Activated CD8-positive, alpha-beta T cell treated with anti-CD3 and anti-CD28 coated beads, Interleukin-2, amount 10 ng/mL, durations not matched to agents 7 days and 5 days (primary cell): ENCODE results near the gene PPP2R5E. TPM values are rescaled to one million over a fixed set of nuclear protein-coding genes. Genes with fewer than 3 reads are reported as not detected.

Source experiments
- total RNA-seq, 2 experiments: library from RNA; stranded (reverse); gene quantifications; one replicate each; pipeline ENCODE4 v1.2.3, GENCODE V29; 2021

The PPP2R5E gene
- total RNA-seq, 2 experiments from 2014 or later, result 49.7 to 50.4 TPM

Other genes starting within 250 kb of the PPP2R5E start
- gene GPHB5, start 224.4 kb downstream of the PPP2R5E start, total RNA-seq, result not detected
- 10 to 100 TPM; 21.8 to 21.9 TPM for gene WDR89, start 98.5 kb upstream of the PPP2R5E start, total RNA-seq
- 10 to 100 TPM; 18.2 to 19.9 TPM for gene SGPP1, start 184.7 kb upstream of the PPP2R5E start, total RNA-seq